COR-L47 (cell line): ENCODE results near the gene POLR2I.
"Not testable (repeated sequence)": the region's sequence is repeated elsewhere in the genome, so short reads cannot be mapped to it uniquely, and the experiment has no call there.

Experiments used
- DNase-seq: peaks from one replicate; lab custom pipeline; 2025; lab: John Stamatoyannopoulos, UW

The POLR2I gene

DNA sequence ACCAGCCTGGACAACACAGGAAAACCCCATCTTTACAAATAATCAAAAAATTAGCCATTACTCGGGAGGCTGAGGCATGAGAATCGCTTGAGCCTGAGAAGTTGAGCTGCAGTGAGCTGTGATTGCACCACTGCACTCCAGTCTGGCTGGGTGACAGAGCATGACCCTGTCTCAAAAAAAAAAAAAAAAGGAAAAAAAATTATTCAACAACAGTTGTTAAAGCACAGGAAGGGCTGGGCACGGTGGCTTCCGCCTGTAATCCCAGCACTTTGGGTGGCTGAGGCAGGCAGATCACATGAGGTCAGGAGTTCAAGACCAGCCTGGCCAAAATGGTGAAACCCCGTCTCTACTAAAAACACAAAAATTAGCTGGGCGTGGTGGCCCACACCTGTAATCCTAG is 16.5 kb upstream of the POLR2I start:
- DNase-seq: not testable (repeated sequence)

DNA sequence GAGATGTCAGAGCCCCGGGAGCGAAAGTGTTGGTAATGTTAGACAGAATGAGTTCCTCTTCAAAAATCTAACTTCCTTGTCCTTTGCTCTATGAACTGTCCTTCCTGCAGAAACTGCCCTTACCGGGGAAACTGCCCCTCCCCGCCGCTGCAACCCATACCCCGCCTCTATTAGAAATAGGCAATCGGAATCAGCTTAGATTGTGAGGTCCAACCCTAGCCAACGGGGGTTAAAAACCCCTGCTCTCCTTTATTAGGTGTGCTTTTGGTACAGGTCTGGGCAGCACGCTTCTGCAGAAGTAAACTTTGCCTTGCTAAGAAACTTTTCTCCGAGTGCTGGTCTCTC is 13.7 kb upstream of the POLR2I start:
- DNase-seq: no peak

DNA sequence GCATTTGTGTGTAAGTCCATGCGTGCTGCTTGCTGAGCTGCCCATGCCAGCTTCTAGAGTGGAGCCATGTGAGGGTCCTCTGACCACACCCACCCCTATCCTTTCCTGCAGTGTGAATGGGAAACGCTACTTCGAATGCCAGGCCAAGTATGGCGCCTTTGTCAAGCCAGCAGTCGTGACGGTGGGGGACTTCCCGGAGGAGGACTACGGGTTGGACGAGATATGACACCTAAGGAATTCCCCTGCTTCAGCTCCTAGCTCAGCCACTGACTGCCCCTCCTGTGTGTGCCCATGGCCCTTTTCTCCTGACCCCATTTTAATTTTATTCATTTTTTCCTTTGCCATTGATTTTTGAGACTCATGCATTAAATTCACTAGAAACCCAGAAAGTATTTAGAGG is 10.9 kb upstream of the POLR2I start:
- DNase-seq: no peak

DNA sequence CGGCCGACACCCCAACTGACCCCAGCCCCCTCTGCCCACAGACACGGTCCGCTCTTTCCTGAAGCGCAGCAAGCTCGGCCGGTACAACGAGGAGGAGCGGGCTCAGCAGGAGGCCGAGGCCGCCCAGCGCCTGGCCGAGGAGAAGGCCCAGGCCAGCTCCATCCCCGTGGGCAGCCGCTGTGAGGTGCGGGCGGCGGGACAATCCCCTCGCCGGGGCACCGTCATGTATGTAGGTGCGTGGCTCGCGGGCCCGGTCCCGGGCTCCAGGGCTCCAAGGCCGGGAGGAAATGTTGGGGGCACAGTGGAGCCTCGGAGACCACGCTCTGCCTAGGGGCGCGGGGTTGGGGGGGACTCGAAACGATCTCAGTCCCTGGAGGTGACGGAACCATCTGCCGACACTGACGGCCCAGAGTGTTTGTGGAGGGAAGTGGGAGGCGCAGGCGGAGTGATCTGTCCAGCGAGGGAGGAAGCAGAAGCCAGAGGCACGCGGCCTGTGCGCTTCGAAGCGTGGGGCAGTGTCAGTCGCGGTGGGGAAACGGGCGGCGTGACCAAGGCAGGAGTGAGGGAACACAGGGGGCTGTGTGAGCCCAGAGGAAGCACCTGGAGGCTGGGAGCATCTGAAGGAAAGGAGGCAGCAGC is 6.9 kb upstream of the POLR2I start:
- DNase-seq: no peak

DNA sequence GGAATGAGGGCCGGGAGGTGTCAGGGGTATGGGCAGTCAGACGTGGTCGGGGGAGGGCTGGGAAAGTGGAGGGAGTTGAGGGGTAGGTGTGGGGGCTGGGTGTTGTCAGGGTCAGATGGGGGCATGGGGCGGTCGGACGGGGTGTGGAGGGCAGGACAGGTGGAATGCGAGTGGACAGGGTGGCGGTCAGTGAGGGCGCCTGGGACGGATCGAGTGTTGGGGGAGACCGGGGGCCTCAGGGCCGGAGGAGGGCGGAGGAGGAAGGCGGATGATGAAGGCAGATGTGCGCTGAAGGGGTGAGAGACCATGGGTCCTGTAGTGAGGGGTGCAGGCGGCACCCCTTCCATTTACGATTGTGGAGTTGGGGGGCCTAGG is 6.3 kb upstream of the POLR2I start:
- no peak for DNase-seq

DNA sequence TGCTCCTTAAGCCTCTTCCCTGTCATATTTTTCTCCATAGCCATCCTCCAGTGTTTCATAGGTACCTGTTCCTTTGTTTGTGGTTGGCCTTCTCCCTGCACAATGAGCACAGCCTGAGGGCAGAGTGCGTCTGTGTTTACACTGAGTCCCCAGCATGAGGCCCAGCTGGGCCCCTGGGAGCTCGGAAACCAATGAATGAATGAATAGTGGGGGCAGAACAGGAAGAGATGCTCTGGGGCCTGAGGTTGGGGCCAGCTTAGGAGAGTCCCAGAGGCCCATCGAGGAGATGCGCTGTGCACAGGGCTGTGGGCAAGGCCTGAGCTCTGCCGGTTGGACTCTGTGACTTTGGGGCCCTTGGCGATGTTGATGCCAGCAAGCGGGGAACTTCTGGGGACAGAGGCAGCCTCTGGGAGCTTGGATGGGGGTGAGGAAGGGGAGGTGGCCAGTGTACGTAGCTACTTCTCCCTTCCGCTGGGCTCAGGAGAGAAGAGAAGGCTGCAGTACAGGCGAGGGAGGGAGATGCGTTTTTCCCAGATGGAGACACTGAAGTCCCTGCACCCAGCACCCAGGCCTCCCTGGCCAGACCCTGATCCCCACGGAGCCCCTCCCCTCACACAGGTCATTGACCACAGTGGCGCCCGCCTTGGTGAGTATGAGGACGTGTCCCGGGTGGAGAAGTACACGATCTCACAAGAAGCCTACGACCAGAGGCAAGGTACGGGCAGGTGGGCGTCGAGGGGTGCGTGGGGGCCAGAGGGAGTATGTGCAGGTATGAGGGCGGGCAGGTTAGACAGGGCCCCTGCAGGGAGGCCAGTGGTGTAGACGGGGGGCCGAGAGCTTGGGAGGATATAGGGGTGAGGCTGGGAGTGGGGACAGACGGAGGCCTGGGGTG is 5.7 kb upstream of the POLR2I start:
- DNase-seq: no peak

DNA sequence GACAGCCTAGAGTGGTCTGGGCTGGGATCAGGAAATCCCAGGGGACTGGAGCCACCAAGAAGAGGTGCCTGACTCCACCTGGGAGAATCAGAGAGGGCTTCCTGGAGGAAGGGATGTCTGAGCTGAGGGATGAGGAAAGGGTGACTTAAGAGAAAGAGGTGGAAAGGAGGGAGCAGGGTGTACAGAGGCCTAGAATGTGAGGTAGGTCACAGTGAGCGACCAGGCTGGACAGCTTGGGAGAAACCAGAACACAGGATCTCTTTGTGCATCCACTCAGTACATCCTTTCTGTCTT is 1.6 kb upstream of the POLR2I start:
- no peak for DNase-seq

DNA sequence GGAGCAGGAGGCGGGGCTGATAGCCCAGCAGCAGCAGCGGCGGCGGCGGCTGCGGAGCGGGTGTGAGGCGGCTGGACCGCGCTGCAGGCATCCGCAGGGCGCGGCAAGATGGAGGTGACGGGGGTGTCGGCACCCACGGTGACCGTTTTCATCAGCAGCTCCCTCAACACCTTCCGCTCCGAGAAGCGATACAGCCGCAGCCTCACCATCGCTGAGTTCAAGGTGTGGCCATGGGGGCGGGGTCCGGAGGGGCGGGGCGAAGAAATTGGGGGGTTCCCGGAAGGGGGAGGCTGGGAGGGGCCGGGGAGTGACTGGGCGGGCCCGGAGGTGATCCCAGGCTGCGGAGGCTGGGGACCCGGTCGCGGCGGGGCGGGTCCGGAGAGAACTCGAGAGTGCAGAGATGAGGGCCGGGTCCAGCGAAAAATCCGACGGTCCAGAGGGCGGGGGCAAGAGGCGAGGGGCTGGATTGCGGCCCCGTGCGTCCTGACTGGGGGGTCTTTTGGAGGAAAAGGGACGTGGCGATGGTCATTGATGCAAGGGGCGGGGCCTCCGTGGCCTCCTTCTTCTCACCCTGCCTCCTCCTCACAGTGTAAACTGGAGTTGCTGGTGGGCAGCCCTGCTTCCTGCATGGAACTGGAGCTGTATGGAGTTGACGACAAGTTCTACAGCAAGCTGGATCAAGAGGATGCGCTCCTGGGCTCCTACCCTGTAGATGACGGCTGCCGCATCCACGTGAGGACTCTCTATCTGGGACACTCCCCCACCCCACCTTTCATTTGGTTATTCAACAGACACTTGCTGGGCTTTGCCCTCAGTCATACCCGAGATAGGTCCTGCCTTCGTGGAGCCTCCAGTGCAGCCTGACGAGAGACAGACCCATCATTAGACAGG is 1.0 kb upstream of the POLR2I start, which contains the start of gene TBCB:
TBCB (plus strand) TSS at position 16 of the 891 bp plus-strand sequence; CDS start at position 109, 93 bp downstream.
- DNase-seq: no peak

DNA sequence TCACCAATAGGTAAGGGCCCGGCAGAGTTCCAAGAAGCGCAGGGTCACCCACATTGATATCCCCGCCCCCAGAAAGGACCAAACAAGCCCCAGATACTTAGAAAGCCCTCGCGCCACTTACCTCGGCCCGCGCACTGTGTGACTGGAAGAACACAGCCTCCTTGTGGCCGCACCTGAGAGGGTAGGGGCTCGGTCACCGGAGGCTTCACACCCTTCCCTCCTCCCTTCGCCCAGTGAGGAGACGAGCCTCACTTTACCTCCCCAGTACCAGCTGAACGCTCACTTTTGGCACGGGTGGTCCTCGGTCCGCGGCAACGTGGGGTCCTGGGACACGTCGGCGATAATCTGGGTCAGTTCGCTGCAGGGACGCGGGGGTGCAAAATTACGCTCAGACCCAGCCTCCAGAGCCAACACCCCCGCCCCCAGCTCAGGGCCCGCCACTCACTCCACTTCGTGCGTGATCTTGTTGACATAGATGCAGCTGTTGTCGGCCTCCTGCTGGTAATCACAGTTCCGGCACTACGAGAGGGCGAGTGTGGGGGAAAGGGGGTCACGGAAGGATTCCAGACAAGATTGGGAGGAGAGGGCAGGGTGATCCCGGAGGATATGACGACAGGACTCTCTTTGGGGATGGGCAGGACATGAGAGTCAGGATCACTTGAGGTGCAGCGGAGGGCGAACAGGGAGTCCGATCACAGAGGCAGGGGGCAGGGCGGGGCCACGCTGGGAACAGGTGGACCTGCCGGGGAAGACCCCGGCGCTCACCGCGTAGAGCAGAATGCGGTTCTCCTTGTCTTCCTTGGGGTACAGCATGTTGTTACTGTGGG is 568 bp downstream of the POLR2I start:
- peak; percentile 15 for DNase-seq

DNA sequence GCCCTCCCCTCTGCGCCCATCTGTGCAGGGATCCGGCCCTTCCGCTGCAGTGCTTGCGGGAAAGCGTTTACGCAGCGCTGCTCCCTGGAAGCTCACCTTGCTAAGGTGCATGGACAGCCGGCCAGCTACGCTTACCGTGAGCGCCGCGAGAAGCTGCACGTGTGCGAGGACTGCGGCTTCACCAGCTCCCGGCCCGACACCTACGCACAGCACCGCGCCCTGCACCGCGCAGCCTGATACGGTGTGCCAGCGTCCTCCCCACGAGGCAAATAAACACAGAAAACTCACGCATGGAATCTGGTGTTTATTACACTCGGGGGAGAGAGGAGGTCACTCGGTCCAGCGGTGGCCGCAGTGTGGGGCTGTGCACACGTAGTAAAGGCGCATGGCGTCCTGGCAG is 1.2 kb downstream of the POLR2I start:
- DNase-seq: no peak

DNA sequence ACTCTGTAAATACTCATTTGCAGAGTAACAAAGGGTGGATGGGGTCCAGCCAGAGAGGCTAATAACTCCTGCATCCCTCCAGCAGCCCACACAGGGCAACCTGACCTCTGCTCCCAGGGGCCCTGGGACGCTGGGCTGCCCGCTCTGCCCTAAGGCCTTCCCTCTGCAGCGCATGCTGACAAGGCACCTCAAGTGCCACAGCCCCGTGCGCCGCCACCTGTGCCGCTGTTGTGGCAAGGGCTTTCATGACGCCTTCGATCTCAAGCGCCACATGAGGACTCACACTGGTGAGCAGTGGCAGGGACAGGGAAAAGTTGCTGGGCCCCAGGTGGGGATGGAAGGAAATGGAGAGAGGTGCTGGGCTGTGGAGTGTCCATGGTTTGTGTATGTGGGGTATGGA is 2.0 kb downstream of the POLR2I start:
- no peak for DNase-seq

DNA sequence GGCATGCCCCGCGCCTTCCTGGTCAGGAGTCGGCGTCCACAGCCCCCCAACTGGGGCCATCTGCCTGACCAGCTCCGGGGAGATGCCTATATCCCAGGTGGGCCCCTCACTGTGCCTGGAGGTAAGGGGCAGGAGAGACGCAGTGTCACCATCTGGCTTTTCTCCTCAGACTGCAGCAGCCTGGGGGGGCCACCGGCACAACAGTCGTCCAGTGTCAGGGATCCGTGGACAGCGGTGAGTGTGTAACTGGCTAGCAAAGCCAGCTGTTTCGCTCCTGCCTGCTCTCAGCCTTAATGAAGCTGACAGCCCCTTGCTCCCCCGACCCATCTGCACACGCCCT is 3.5 kb downstream of the POLR2I start:
- no peak for DNase-seq

DNA sequence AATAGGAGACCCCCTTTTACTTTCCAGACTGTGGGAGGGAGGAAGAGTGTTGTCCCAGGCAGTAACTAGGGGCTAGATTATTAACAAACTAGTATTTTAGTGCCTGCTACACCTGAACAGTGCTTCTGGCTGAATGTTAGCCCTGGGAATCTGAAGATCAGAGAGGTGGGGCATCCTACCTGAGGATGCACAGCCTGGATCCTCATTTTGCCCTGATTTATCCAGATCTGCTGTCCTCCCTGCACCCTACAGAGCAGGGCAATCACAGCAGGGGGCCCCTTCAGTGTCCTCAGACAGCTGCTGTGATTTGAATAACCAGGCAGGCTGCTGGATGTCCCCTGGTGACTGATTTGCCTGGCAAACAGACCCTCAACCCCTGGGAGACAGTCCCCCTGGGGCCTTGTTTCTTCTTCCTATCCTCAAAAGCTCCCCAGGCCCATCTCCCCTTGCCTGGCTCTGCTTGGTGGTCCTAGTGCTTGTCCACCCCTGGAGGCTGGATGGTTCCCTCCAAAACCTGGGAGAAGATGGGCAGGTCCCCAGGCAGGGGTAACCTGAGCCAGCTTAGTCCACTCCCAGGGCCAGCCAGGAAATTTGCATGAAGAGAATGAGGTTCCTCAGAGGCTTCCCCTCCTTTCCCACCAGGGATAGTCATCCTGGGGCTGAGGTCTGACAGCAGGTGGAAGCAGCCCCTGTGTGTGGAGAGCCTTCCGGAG is 4.0 kb downstream of the POLR2I start, which contains the start of gene OVOL3:
OVOL3 (plus strand) TSS at position 657 of the 713 bp plus-strand sequence. CDS start 60 bp downstream, outside the sequence.
- DNase-seq: no peak

DNA sequence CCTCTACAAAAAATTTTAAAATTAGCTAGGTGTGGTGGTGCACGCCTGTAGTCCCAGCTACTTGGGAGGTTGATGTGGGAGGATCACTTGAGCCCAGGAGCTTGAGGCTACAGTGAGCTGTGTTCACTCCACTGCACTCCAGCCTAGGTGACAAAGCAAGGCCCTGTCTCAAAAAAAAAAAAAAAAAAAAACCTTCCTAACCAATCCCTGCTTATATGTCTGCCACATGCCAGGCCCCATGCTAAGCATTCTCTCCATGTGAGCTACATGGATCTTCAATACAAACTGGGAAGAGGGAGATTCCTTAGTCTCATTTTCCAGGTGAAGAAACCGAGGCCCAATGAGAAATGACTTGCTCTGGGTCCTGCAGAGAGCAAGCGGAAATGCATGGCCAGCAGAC is 6.0 kb downstream of the POLR2I start:
- DNase-seq: no peak

DNA sequence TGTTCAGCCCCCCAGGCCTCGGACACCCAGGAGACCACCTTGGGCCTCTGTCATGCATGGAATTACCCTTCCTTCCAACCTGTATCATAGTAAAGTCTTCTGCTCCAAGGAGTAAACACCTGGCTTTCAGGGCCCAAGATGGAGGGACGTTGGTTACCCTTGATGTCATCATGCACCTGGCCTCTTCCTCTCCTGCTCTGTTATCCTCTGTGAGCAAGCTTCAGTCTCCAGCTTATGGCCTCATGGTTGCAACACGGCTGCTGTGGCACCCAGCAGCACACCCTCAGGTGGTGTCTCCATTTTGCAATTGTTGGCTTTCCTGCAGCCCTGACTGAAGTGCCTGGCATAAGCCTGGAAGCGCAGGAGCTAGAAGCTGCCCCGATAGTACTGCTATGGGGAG is 7.7 kb downstream of the POLR2I start:
- no peak for DNase-seq

DNA sequence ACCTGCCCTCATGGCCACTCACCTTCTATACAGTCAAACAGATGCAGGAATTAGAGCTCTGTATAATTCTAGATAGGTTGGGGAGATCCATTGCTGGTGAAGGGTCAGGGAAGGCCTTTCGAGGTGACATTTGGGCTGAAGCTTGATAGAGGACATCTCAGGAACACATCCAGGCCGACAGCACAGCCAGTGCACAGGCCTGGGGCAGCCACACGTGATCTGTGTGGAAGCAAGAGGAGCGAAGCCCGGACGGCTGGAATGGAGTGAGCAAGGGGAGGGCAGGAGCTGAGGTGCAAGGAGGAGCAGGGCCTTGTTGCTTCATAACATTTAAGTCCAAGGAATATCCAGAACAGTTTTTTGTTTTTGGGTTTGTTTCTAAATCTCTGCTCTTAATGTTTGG is 8.2 kb downstream of the POLR2I start:
- DNase-seq: no peak

DNA sequence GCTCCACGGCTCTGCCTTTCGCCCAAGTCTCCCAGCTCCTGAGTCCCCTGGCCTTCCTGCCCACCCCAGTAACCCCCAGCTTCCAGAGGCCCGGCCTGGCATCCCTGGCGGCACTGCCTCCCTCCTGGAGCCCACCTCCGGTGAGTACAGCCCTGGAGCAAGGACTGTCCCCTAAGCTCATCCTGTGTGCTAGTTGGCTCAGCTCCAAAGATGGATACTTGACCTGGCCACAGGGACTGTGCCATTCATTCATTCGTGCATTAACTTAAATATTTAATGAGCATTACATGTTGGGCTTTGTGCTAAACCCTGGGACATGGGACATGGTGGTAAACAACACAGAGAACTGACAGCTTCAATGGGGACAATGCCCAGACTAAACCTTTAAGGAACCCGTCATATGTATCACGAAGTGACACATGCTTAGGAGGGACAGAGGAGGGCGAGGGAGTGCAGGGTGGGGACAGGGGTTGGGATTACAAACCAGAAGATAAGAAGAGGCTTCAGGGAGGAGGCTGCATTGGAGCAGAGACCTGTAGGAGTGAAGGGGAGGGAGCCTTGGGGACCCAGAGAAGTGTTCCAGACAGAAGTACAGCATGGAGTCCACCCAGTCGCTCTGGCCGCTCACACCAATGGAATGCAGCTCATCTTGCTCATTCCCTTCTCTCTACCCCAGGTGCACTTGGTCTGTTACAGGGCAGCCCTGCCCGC is 10.7 kb downstream of the POLR2I start:
- no peak for DNase-seq

DNA sequence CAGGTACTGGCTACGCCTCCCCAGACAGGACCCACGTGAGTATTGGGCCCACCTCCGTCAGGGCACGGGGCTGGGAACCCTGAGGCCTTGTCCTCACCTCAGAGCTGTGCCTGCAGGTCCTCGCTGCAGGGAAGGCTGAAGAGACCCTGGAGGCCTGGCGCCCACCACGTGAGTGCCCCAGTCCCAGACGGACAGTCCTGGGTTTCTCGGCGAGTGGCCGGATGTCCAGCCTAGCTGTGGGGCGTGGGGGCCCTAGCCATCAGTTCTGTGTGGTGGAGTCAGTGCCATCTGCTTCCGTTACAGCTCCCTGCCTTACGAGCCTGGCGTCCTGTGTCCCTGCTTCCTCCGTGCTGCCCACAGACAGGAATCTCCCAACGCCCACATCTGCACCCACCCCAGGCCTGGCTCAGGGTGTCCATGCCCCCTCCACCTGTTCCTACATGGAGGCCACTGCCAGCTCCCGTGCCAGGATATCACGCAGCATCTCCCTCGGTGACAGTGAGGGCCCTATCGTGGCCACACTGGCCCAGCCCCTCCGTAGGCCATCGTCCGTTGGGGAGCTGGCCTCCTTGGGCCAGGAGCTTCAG is 11.5 kb downstream of the POLR2I start:
- no peak for DNase-seq

DNA sequence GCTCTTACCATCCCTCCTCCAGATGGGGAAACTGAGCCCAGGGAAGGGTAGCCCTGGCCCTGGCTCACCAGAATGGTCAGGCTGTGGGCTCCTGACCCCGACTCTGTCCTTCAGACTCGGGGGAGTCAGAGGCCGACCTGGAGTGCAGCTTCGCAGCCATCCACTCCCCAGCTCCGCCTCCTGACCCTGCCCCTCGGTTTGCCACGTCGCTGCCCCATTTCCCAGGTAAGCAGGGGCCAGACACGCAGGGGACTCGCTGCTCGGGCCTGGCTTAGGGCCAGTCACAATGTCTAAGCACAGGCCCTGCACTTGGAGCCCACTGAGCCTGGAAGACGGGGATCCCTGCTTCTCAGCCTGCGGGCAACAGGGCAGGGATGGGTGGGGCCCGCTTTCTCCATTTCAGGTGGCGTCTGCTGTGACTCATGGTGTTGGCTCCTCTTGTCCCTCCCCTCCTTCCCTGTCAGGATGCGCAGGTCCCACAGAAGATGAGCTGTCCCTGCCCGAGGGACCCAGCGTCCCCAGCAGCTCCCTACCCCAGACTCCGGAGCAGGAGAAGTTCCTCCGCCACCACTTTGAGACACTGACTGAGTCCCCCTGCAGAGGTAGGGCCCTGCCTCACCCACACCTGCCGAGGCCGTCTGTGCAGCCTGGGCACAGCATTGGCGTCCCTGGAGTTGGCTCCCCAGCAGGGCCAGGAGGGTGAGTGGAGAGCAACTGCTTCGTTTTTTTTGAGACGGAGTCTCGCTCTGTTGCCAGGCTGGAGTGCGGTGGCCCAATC is 12.9 kb downstream of the POLR2I start:
- DNase-seq: no peak
